IMR-90 (cell line): ENCODE measurements around the gene AKAP6. TPM values are rescaled to one million over a fixed set of nuclear protein-coding genes. Genes with fewer than 3 reads are reported as not detected.

Experiments used
- ATAC-seq: fragments of 200-7000 bp; cut with Tn5 transposase; 2 replicates; pipeline ENCODE4 v1.9.1; 2020; ENCODE audit warnings: low read depth, mild to moderate bottlenecking, moderate library complexity
- BruUV-seq: library from RNA; stranded (reverse); fragments of 400-500 nt; replicated peaks from 2 replicates; lab custom pipeline; 2021; lab: Mats Ljungman, UMichigan
- CTCF ChIA-PET: fragments of 300-600 bp; formaldehyde crosslinking; extraction: SDS; loops from one replicate; lab custom pipeline; 2021; ENCODE audit warnings: antibody characterized with exemption; lab: Yijun Ruan, JAX
- POLR2A ChIA-PET: fragments of 300-600 bp; sonication (Branson Sonifier 250); formaldehyde crosslinking; loops from one replicate; lab custom pipeline; 2022; ENCODE audit warnings: antibody characterized with exemption; ENCODE audit not compliant: unreplicated experiment; lab: Charles Lee
- DNase-seq: peaks from one replicate; pipeline ENCODE4 v3.0.0; 2013
- H2AFZ ChIP-seq: replicated peaks from 2 replicates; pipeline ENCODE3; 2013; ENCODE audit warnings: low read length, mild to moderate bottlenecking; ENCODE audit not compliant: poor library complexity
- H2AK5ac ChIP-seq: 2 replicates; pipeline ENCODE4 v1.6.1; 2013; ENCODE audit warnings: low read depth, low read length, inconsistent platforms
- H2AK9ac ChIP-seq: replicated peaks from 2 replicates; pipeline ENCODE3; 2013; ENCODE audit warnings: mild to moderate bottlenecking, low read depth, low read length, moderate library complexity; ENCODE audit not compliant: poor library complexity
- H2BK120ac ChIP-seq: 2 replicates; pipeline ENCODE4 v1.6.1; 2013; ENCODE audit warnings: low read depth, low read length, inconsistent platforms
- H2BK15ac ChIP-seq: 3 replicates; pipeline ENCODE4 v1.6.1; 2013; ENCODE audit warnings: low read depth, low read length, inconsistent platforms
- H2BK20ac ChIP-seq: 2 replicates; pipeline ENCODE4 v1.6.1; 2013; ENCODE audit warnings: low read depth, mild to moderate bottlenecking, inconsistent platforms, low read length, moderate library complexity
- H2BK5ac ChIP-seq: 2 replicates; pipeline ENCODE4 v1.6.1; 2013; ENCODE audit warnings: mild to moderate bottlenecking, low read depth, low read length, inconsistent platforms; ENCODE audit not compliant: poor library complexity, severe bottlenecking
- H3K14ac ChIP-seq: replicated peaks from 2 replicates; pipeline ENCODE4 v1.6.1; 2013; ENCODE audit warnings: low read depth, low read length, inconsistent platforms
- H3K18ac ChIP-seq: 2 replicates; pipeline ENCODE4 v1.6.1; 2013; ENCODE audit warnings: low read depth, low read length, control low read depth
- H3K23ac ChIP-seq: 2 replicates; pipeline ENCODE4 v1.6.1; 2013; ENCODE audit warnings: low read depth, low read length, inconsistent platforms
- H3K27ac ChIP-seq: 2 replicates; pipeline ENCODE4 v1.5.1; 2013; ENCODE audit warnings: mild to moderate bottlenecking, control low read depth, low read length; ENCODE audit not compliant: insufficient read depth
- H3K27me3 ChIP-seq: 2 replicates; pipeline ENCODE4 v1.6.1; 2013; ENCODE audit warnings: low read length; ENCODE audit not compliant: control insufficient read depth, insufficient read depth
- H3K36me3 ChIP-seq: 2 replicates; pipeline ENCODE4 v1.6.1; 2013; ENCODE audit warnings: low read length, mixed read lengths; ENCODE audit not compliant: control insufficient read depth, insufficient read depth
- H3K4ac ChIP-seq: 2 replicates; pipeline ENCODE4 v1.6.1; 2013; ENCODE audit warnings: low read depth, low read length, inconsistent platforms
- H3K4me1 ChIP-seq: 2 replicates; pipeline ENCODE4 v1.6.1; 2013; ENCODE audit warnings: low read length, mixed read lengths; ENCODE audit not compliant: control insufficient read depth, insufficient read depth
- H3K4me2 ChIP-seq: 2 replicates; pipeline ENCODE4 v1.6.1; 2013; ENCODE audit warnings: low read depth, mild to moderate bottlenecking, control low read depth, low read length, moderate library complexity
- H3K4me3 ChIP-seq: 2 replicates; pipeline ENCODE4 v1.5.1; 2013; ENCODE audit warnings: low read depth, mild to moderate bottlenecking, control low read depth, low read length, moderate library complexity; ENCODE audit not compliant: insufficient read depth
- H3K56ac ChIP-seq: 2 replicates; pipeline ENCODE4 v1.6.1; 2013; ENCODE audit warnings: low read length, inconsistent platforms; ENCODE audit not compliant: insufficient read depth; ENCODE audit errors: extremely low read depth
- H3K79me1 ChIP-seq, 2 experiments: 2 replicates each; pipeline ENCODE4 v1.6.1; 2013; ENCODE audit warnings: low read length in 2 of 2, inconsistent platforms in 1 of 2, low read depth in 1 of 2
- H3K9ac ChIP-seq: 2 replicates; pipeline ENCODE4 v1.6.1; 2013; ENCODE audit warnings: low read depth, low read length, control low read depth
- H3K9me1 ChIP-seq: 2 replicates; pipeline ENCODE4 v1.6.1; 2013; ENCODE audit warnings: low read length, inconsistent platforms; ENCODE audit not compliant: insufficient read depth
- H3K9me3 ChIP-seq: 2 replicates; pipeline ENCODE4 v1.6.1; 2013; ENCODE audit warnings: low read length; ENCODE audit not compliant: control insufficient read depth, insufficient read depth
- H4K20me1 ChIP-seq: 2 replicates; pipeline ENCODE4 v1.6.1; 2013; ENCODE audit warnings: low read length, inconsistent platforms; ENCODE audit not compliant: insufficient read depth
- H4K5ac ChIP-seq: 2 replicates; pipeline ENCODE4 v1.6.1; 2013; ENCODE audit warnings: mild to moderate bottlenecking, low read depth, low read length, control low read depth
- H4K8ac ChIP-seq, 2 experiments: 2 replicates each; pipeline ENCODE4 v1.6.1; 2013; ENCODE audit warnings: low read depth in 2 of 2, low read length in 2 of 2, control low read depth in 1 of 2, inconsistent platforms in 1 of 2
- H4K91ac ChIP-seq: 2 replicates; pipeline ENCODE4 v1.6.1; 2013; ENCODE audit warnings: low read depth, low read length, inconsistent platforms; ENCODE audit not compliant: insufficient read depth
- MXI1 ChIP-seq: IDR thresholded peaks from 2 replicates; pipeline ENCODE4 v1.6.1; 2012; ENCODE audit warnings: low read depth, mild to moderate bottlenecking, low read length, moderate library complexity, borderline replicate concordance
- WGBS, 2 experiments: methylation state at CpG; one replicate each; pipeline versions ENCODE4 v1.1.5 to v1.1.7; 2013; ENCODE audit warnings: missing lambda C conversion rate in 2 of 2; ENCODE audit not compliant: insufficient read length in 1 of 2; ENCODE audit errors: extremely low coverage in 2 of 2; 5-methylcytosine and 5-hydroxymethylcytosine counted together
- dilution Hi-C: fragments of 300-500 bp; cut with HindIII; formaldehyde crosslinking; loops from one replicate; pipeline ENCODE4 v1.14.3; 2018; ENCODE audit warnings: low sequenced_read_pairs; ENCODE audit not compliant: unreplicated experiment
- in situ Hi-C: fragments of 300-500 bp; cut with MboI; formaldehyde crosslinking; loops from 3 replicates; pipeline ENCODE4 v1.14.3; 2019; ENCODE audit warnings: low sequenced_read_pairs, inconsistent platforms, mixed read lengths
- intact Hi-C: fragments of 100-400 bp; cut with micrococcal nuclease; formaldehyde crosslinking; loops from 2 replicates; pipeline ENCODE4 v1.10.0; 2022
- polyA plus RNA-seq, 3 experiments: library from polyadenylated mRNA; depleted of rRNA; stranded (reverse); fragments of >200 nt; gene quantifications; 2 replicates each; pipeline ENCODE4 v1.2.3, GENCODE V29; 2012; ENCODE audit warnings: low replicate concordance in 1 of 3
- total RNA-seq: library from RNA; depleted of rRNA; stranded (reverse); fragments of >200 nt; gene quantifications from 2 replicates; pipeline ENCODE4 v1.2.3, GENCODE V29; 2012

AKAP6 gene
- total and polyA plus RNA-seq, 2 of the 4 experiments (the other 2 are of a cell fraction) = 0.22 to 1.6 TPM

DNA sequence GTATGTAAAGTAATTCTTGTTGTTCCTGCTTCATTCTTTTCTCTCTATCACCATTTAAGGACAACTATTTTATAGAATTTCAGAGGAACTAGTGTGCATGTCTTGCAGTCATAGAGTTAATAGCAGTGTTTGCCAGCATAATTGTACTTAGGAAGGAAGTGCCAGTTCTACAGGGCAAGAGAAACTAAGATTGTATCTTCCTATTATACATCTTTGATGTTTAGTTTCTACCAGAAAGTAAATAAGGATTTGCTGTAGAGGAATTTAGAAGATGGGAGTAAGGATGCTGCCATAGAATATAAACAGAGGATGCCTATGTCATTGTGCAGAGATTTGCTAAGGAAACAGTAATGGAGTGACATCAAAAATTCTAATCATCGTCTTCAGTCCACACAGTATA is 338.7 kb downstream of the AKAP6 start:
- Histone ChIP-seq H4K91ac (no peak overlapping the region), H2AK5ac (no peak overlapping the region), H4K20me1 (no peaks in the 10 kb centered on the region), H3K36me3 (no peaks in the 10 kb centered on the region), H3K14ac (no peak overlapping the region), H3K9ac (no peak overlapping the region), H4K8ac (no peak overlapping the region), H3K23ac (no peak overlapping the region), H4K5ac (no peak overlapping the region), H3K56ac (no peak overlapping the region), H2AK9ac (no peak overlapping the region), H2BK20ac (no peak overlapping the region), H3K4me3 (no peak overlapping the region), H3K4ac (no peak overlapping the region), H3K9me1 (no peaks in the 10 kb centered on the region), H3K27ac (no peak overlapping the region), H3K4me2 (no peak overlapping the region), H2BK120ac (no peak overlapping the region), H3K9me3 (no peaks in the 10 kb centered on the region), H2BK15ac (no peak overlapping the region), H2BK5ac (no peak overlapping the region), H3K4me1 (no peaks in the 10 kb centered on the region), H3K18ac (no peak overlapping the region), H3K79me1 (no peaks in the 10 kb centered on the region), H3K27me3 (no peaks in the 10 kb centered on the region), H2AFZ (no peak overlapping the region)
- DNase-seq (no peak), ATAC-seq (no peak)
- dilution Hi-C loops = no loop called here
- CTCF ChIA-PET = no interaction called here
- BruUV-seq = no TSS peak
- WGBS, 2 experiments = no CpG with 5 or more reads among the region's 1 CpG
- TF ChIP-seq MXI1 = no peak
- in situ Hi-C loops = no loop called here
- POLR2A ChIA-PET = no interaction called here
- intact Hi-C loops = no loop called here
